GM18870 (cell line): ENCODE results near the gene GLMP.
A peak's percentile ranks its signal among the peaks of the same experiment; 100 is the strongest.
"Not testable (repeated sequence)": the region's sequence is repeated elsewhere in the genome, so short reads cannot be mapped to it uniquely, and the experiment has no call there.

Experiments
- ATAC-seq: cut with Tn5 transposase; IDR thresholded peaks from one replicate; pipeline ENCODE4 v1.9.1; 2021; ENCODE audit warnings: moderate library complexity; ENCODE audit not compliant: unreplicated experiment

The GLMP gene

GRCh38 chr1:156295391-156295947, at the start of gene GLMP:
Gene GLMP (minus strand): TSS chr1:156295679. CDS start chr1:156295645, 34 bp downstream.
- ATAC-seq = no peak

- no peak for ATAC-seq
Observed at GRCh38 chr1:156344409-156344808, 48.9 kb upstream of the GLMP start.

- ATAC-seq = no peak
Observed at GRCh38 chr1:156342166-156342955, 46.9 kb upstream of the GLMP start.

- peak; percentile 94 for ATAC-seq
Observed at GRCh38 chr1:156338180-156338976, 42.9 kb upstream of the GLMP start, which contains the start of the genes CCT3 and TSACC. Gene CCT3 (minus strand): TSS chr1:156338292. CDS start chr1:156338184, 108 bp downstream. Gene TSACC (plus strand): TSS chr1:156338526. CDS start chr1:156339758, 1,232 bp downstream.

- peak; percentile 0 for ATAC-seq
Observed at GRCh38 chr1:156337888-156338179, 42.4 kb upstream of the GLMP start.

GRCh38 chr1:156337052-156337887, 41.8 kb upstream of the GLMP start:
- ATAC-seq = no peak

GRCh38 chr1:156336242-156336641, 40.8 kb upstream of the GLMP start:
- ATAC-seq = no peak

- ATAC-seq = not testable (repeated sequence)
Observed at GRCh38 chr1:156323179-156323578, 27.7 kb upstream of the GLMP start.

- ATAC-seq = no peak
Observed at GRCh38 chr1:156320560-156320959, 25.1 kb upstream of the GLMP start.

GRCh38 chr1:156319664-156320063, 24.2 kb upstream of the GLMP start:
- ATAC-seq = no peak

- ATAC-seq = no peak
Observed at GRCh38 chr1:156316909-156317308, 21.4 kb upstream of the GLMP start.

- ATAC-seq = no peak
Observed at GRCh38 chr1:156310962-156311361, 15.5 kb upstream of the GLMP start.

- no peak for ATAC-seq
Observed at GRCh38 chr1:156308078-156308477, 12.6 kb upstream of the GLMP start.

- no peak for ATAC-seq
Observed at GRCh38 chr1:156305215-156305614, 9.7 kb upstream of the GLMP start.

- no peak for ATAC-seq
Observed at GRCh38 chr1:156303241-156303640, 7.8 kb upstream of the GLMP start.

- no peak for ATAC-seq
Observed at GRCh38 chr1:156298852-156299357, 3.4 kb upstream of the GLMP start, which contains the start of gene VHLL. Gene VHLL (minus strand): TSS chr1:156299307. CDS start chr1:156299189, 118 bp downstream.

GRCh38 chr1:156293895-156294294, 1.6 kb downstream of the GLMP start:
- ATAC-seq = no peak

GRCh38 chr1:156293098-156293434, 2.4 kb downstream of the GLMP start:
- no peak for ATAC-seq

- no peak for ATAC-seq
Observed at GRCh38 chr1:156291226-156292061, 4.0 kb downstream of the GLMP start.

- ATAC-seq = no peak
Observed at GRCh38 chr1:156289857-156290256, 5.6 kb downstream of the GLMP start.
